Activated T-helper 9 cell treated with anti-CD3 and anti-CD28 coated beads, Interleukin-2, amount 50 U/mL, for 16 hours (primary cell): ENCODE data around the gene MRPS24.

Source experiments
- DNase-seq: peaks from one replicate; pipeline ENCODE4 v3.0.0-alpha.2; 2020; ENCODE audit warnings: low read depth

The MRPS24 gene

GRCh38 chr7:43877968-43878864 lies 8.9 kb upstream of the MRPS24 start:
- DNase-seq = no peak

DNA sequence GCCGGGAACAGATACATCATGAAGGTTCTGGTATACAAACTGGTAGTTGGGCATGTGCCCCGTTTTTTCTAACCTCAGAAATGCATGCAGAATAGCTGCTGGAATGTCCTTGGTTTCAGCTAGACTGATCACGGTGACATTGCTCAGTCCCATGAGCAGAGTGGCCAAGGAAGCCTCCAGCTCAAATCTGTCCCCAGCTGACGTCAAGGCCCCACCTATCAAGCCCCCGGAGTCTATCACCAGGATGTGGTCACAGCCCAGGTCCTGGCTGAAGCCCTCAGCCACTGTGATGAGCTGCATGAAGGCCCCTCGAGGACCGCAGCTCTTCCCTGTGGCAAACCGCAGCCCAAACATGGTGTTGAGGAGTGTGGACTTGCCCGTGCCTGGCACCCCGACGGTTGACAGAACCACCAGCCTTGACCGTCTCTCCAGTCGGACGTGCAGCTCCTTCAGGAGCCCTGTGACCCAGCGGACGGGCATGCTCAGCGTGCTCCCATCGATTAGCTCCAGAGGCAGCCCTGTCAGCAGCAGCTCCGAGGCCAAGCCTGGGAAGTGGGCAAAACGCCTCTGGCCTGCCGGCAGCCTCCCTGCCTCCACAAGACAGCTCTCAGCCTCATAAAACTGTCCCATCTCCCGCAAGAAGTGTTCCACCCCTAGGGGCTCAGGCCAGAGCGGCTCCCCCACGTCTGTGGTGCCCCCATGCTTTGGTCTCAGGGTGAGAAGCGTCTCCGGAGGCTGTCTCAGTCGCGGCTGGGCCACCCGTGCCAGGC lies 7.8 kb upstream of the MRPS24 start:
- DNase-seq = no peak

GRCh38 chr7:43876241-43876640 lies 6.9 kb upstream of the MRPS24 start:
- DNase-seq = no peak

GRCh38 chr7:43873300-43873699 lies 4.0 kb upstream of the MRPS24 start:
- DNase-seq = no peak

- DNase-seq = no peak
These were observed 3.2 kb upstream of the MRPS24 start for GRCh38 chr7:43872406-43873110.

DNA sequence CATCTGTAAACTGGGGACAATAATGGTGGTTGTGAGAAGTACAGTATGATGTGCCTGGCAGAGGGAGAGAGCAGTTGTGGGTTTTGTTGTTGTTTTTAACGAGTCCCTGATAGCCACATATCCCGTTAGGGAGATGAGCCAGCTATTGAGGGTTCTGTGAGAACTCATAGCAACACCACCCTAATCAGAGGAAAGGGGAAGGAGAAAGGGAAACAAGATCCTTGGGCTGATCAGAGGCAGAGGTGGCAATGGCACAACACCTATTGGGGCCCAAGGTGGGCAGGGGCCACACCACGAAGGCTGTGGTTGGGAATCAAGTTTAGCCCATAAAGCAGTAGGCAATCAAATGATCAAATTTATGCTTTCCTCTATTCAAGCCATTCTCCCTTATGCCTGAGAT lies 1.7 kb upstream of the MRPS24 start:
- DNase-seq = no peak

- DNase-seq = no peak
These were observed 999 bp upstream of the MRPS24 start for GRCh38 chr7:43870316-43870715.

- DNase-seq = peak; percentile 5
These were observed 537 bp upstream of the MRPS24 start for GRCh38 chr7:43869867-43870240.

- DNase-seq = no peak
These were observed 674 bp downstream of the MRPS24 start for GRCh38 chr7:43868681-43869005.

DNA sequence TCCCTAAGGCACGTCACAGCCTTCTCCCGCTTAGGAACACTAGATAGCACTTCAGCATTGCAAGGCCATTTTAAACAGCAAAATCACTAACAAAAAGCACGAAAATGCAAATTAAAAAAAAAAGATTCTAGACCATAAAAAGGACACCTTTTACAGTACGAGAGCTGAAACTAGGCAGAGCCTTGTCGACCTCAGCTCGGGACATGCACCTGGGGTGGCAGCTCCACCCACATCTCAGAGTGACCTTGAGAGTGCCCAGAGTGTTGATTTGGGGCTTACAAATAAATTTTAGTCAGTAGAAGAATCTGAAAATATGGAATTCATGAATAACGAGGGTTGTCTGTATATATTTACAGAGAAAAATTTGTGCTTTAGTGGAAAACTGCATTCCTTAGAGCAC lies 1.1 kb downstream of the MRPS24 start:
- no peak for DNase-seq

- DNase-seq = no peak
These were observed 4.0 kb downstream of the MRPS24 start for GRCh38 chr7:43865277-43865676.

DNA sequence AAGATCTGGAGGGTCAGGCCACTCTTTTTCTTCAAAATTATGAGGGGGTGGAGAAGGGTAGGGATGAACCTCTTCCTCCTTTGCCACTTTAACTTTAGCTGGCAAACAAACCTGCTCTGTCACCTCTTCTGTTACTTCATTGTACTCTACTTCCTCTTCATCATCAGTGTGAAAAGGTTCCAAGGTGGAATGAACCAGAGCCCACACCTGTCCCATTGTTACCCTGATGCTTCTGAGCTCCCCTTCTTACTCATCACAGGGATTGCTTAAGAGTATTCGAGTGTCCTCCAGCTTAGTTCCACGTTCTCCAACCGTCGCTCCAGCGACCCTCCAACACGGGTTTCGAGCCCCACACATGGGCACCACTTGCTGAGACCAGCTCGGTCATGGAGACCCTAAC lies 5.2 kb downstream of the MRPS24 start:
- no peak for DNase-seq

DNA sequence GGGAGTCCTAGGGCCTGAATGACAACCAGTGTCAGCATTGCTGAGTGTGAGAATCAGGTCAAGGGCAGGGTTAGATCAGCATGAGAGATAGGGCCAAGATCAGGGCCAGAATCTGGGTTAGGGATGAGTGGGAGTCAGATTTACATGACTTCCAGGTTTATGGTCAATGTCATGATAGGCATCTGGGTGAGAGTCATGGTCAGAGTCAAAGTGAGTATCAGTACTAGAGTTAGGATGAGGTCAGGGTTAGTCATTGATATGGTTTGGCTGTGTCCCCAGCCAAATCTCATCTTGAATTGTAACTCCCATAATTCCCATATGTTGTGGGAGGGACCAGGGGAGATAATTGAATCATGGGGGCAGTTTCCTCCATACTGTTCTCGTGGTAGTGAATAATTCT lies 12.3 kb downstream of the MRPS24 start:
- no peak for DNase-seq

DNA sequence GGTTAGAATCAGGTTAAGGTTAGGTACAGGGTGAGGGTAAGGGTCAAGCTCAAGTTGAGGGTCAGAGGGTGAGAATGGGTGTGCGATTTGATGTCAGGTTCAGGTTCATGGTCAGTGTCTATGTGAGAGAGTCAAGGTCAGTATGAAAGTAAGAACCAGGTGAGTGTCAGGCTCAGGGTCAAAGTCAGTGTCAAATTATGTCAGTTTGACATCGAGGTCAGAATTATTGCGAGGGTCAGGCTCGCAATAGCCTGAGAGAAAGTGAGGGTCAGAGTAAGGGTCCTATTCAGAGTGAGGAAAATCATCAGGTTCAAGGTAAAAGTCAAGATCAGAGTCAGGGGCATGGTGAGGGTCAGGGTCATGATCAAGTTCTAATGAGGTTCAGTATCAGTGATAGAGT lies 13.0 kb downstream of the MRPS24 start:
- DNase-seq = no peak

- DNase-seq = no peak
These were observed 14.1 kb downstream of the MRPS24 start for GRCh38 chr7:43855176-43855575.

DNA sequence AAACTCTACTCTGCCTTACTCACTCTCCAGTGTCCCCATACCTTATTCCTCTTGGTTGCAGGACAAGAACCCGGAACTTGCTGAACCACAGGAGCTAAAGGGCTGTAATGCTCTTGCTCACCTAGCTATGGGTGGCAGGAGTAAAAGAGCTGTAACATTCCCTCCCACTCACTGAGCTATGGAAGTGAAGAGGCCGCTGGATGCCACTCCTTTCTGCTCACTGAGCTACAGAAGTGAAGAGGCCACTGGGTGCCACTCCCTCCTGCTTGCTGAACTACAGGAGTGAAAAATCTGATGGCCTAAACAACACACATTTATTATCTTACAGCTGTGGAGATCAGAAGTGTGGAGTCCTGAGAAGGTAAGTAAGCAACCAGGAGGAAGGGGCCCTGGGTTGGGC lies 17.5 kb downstream of the MRPS24 start:
- no peak for DNase-seq

DNA sequence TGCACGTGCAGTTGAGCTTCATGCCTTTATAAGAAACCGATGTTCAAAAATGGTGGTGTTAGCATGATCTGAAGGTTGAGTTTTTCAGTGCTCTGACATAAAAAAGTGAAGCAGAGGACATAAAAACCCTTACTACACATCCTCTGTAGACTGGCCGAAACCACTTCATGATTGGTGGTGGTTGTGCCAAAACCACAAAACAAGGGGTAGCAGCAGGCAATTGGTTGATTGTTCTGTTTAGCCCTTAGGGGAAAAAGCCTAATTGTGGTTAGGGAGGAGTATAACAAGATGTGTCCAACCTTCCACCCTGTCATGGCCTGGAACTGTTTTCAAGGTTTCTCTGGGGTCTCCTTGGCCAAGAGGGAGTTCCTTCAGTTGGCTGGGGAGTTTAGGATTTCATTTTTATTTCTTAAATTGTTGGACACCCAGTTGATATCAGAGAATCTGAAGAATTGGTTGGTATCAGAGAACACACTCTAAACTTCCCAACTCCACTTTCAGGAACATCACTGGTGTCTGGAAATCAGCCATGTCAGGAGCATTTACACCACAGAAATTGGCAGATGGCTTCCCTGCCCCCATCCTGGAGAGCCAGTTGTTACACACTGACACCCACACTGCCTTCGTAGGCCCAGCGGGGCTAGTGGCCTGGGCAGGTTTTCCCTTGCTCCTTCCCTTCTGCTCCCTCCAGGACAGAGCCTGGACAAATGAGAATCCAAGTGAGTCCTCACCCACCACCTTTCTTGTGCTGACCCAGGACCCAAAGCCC lies 18.8 kb downstream of the MRPS24 start:
- DNase-seq = no peak

- no peak for DNase-seq
These were observed 20.3 kb downstream of the MRPS24 start for GRCh38 chr7:43849047-43849446.

- DNase-seq = no peak
These were observed 21.8 kb downstream of the MRPS24 start for GRCh38 chr7:43847496-43847895.

GRCh38 chr7:43844662-43845061 lies 24.7 kb downstream of the MRPS24 start:
- no peak for DNase-seq

DNA sequence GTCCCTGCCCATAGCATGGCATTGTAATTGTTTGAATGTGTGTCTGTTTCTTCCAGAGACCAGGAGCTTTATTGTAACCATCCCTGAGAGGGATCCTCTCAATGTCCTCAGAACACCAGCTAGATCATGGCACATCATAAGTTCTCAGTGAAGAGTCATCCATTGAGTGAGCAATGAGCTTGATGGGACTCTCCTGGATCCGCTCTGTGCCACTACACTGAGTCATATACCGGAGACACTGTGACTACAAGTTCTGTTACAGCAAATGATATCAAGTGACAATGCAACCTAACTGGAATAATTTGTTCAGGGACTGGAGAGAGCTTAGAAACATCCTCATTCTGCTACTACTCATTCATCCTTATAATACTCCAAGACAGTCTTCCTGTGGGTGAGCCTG lies 25.1 kb downstream of the MRPS24 start:
- no peak for DNase-seq

GRCh38 chr7:43843296-43843695 lies 26.0 kb downstream of the MRPS24 start:
- no peak for DNase-seq
